Aorta (tissue), 5 donors: Measurements from ENCODE around the gene WWOX. TPM values are rescaled to one million over a fixed set of nuclear protein-coding genes. Genes with fewer than 3 reads are reported as not detected.

ENCODE experiments used
- ATAC-seq: fragments of 200-7000 bp; cut with Tn5 transposase; one replicate; pipeline ENCODE4 v1.9.1; 2022; ENCODE audit warnings: moderate library complexity; ENCODE audit not compliant: low FRiP score
- DNase-seq, 2 donors: peaks; one replicate each; pipeline ENCODE4 v3.0.0-alpha.2; 2020
- H3K27ac ChIP-seq, 2 donors: one replicate each; pipeline ENCODE4 v1.5.1; 2013; ENCODE audit warnings: low read length in 2 of 2, mild to moderate bottlenecking in 2 of 2, moderate library complexity in 2 of 2, control low read depth in 1 of 2, inconsistent platforms in 1 of 2, low read depth in 1 of 2
- H3K27me3 ChIP-seq, 2 donors: one replicate each; pipeline ENCODE4 v1.6.1; 2013; ENCODE audit warnings: control low read depth in 1 of 2, low read length in 1 of 2, mild to moderate bottlenecking in 1 of 2, moderate library complexity in 1 of 2; ENCODE audit not compliant: insufficient read depth in 2 of 2, control insufficient read depth in 1 of 2
- H3K36me3 ChIP-seq, 2 donors: one replicate each; pipeline ENCODE4 v1.6.1; 2013; ENCODE audit warnings: control low read depth in 1 of 2, low read length in 1 of 2, mild to moderate bottlenecking in 1 of 2; ENCODE audit not compliant: insufficient read depth in 2 of 2, control insufficient read depth in 1 of 2
- H3K4me1 ChIP-seq, 2 donors: one replicate each; pipeline ENCODE4 v1.6.1; 2013; ENCODE audit warnings: low read length in 2 of 2, control low read depth in 1 of 2, mild to moderate bottlenecking in 1 of 2, moderate library complexity in 1 of 2; ENCODE audit not compliant: insufficient read depth in 2 of 2, control insufficient read depth in 1 of 2
- H3K4me3 ChIP-seq, 2 donors: one replicate each; pipeline ENCODE4 v1.5.1; 2013; ENCODE audit warnings: low read length in 2 of 2, control low read depth in 1 of 2, mild to moderate bottlenecking in 1 of 2
- H3K9me3 ChIP-seq: one replicate; pipeline ENCODE4 v1.6.1; 2013; ENCODE audit warnings: mild to moderate bottlenecking, low read length; ENCODE audit not compliant: control insufficient read depth
- WGBS, 2 donors: extraction: QIAGEN DNeasy Blood & Tissue Kit; methylation state at CpG; one replicate each; pipeline ENCODE4 v1.1.7; 2013; 5-methylcytosine and 5-hydroxymethylcytosine counted together
- intact Hi-C, 2 donors: fragments of 100-400 bp; cut with DNase I; formaldehyde crosslinking; loops; one replicate each; pipeline versions ENCODE4 v1.14.2 to v1.15.0; 2022
- polyA plus RNA-seq, 2 donors: library from polyadenylated mRNA; stranded (reverse); fragments of 200-250 nt; gene quantifications; one replicate each; pipeline ENCODE4 v1.2.3, GENCODE V29; 2013
- total RNA-seq, 2 donors: library from RNA; stranded (reverse); fragmentation: NEBNext Ultra II Directional; extraction: Animal tissue kit (Norgen Biotek cat#: 25700); gene quantifications; one replicate each; pipeline ENCODE4 v1.2.1, GENCODE V29; 2021
- donor health status: healthy with polysubstance abuse.
- donor health status: Bipolar disorder and iron deficiency.
- donor health status: DM: no; HTN: no; CAD: no.
- donor health status: DM: no; HTN: no; CAD: no.
- donor health status: DM: yes; HTN: yes; CAD: no.

WWOX gene
- total and polyA plus RNA-seq, 4 donors = 11.2 to 30.9 (median 14.6) TPM

GRCh38 chr16:78871241-78871640 is 771.8 kb downstream of the WWOX start:
- Histone ChIP-seq H3K9me3 (no peaks in the 10 kb centered on the region), H3K4me3 (no peak overlapping the region), H3K27ac (no peak overlapping the region), H3K36me3 (no peaks in the 10 kb centered on the region), H3K4me1 (peaks cover 4% of the 10 kb centered on the region in 2 donors), H3K27me3 (no peaks in the 10 kb centered on the region)
- no peak for ATAC-seq
- WGBS, 2 donors = 83 to 85% methylated on average over 4 of the region's 4 CpGs
- DNase-seq = no peak
- intact Hi-C loops = no loop called here

- Histone ChIP-seq H3K36me3 (no peaks in the 10 kb centered on the region), H3K4me3 (no peak overlapping the region), H3K4me1 (peaks cover 4% of the 10 kb centered on the region in 2 donors), H3K27ac (no peak overlapping the region), H3K27me3 (no peaks in the 10 kb centered on the region), H3K9me3 (no peaks in the 10 kb centered on the region)
- DNase-seq (no peak), ATAC-seq (no peak)
- WGBS, 2 donors = 57 to 78% methylated on average over 2 of the region's 2 CpGs
- intact Hi-C loops = no loop called here
These were observed 777.2 kb downstream of the WWOX start for GRCh38 chr16:78876671-78877070.

- 77 to 83% methylated on average over 6 of the region's 6 CpGs for WGBS, 2 donors
These were observed 777.7 kb downstream of the WWOX start for GRCh38 chr16:78877114-78877655.

DNA sequence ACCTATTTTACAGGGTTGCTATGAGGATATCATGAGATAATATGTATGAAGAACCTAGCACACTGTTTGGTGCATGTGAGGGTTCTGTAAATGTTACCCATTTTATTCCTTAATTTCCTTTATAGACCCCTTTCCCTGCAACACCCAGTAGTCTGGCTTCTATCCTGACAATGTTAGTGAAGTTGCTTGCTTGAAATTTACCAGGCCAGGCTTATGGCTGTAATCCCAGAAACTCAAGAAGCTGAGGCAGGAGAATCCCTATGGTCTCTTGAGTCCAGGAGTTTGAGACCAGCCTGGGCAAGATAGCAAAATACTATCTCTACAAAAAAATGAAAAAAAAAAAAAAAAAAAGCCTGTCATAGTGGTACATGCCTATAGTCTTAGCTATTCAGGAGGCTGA is 779.1 kb downstream of the WWOX start:
- H3K4me1 ChIP-seq = peaks cover 4% of the 10 kb centered on the region in 2 donors
- H3K27me3 ChIP-seq = no peaks in the 10 kb centered on the region
- H3K9me3 ChIP-seq = no peaks in the 10 kb centered on the region
- DNase-seq (no peak), ATAC-seq (no peak)
- H3K4me3 ChIP-seq = no peak overlapping the region
- intact Hi-C loops = no loop called here
- H3K27ac ChIP-seq = no peak overlapping the region
- no peaks in the 10 kb centered on the region for H3K36me3 ChIP-seq

More at GRCh38 chr16:78877114-78877655, 777.7 kb downstream of the WWOX start:
- no peak for DNase-seq
- H3K9me3 ChIP-seq = no peaks in the 10 kb centered on the region
- no peaks in the 10 kb centered on the region for H3K27me3 ChIP-seq
- H3K27ac ChIP-seq = no peak overlapping the region
- intact Hi-C loops = no loop called here
- no peak for ATAC-seq
- no peaks in the 10 kb centered on the region for H3K36me3 ChIP-seq
- H3K4me3 ChIP-seq = no peak overlapping the region
- H3K4me1 ChIP-seq = peaks cover 4% of the 10 kb centered on the region in 2 donors

DNA sequence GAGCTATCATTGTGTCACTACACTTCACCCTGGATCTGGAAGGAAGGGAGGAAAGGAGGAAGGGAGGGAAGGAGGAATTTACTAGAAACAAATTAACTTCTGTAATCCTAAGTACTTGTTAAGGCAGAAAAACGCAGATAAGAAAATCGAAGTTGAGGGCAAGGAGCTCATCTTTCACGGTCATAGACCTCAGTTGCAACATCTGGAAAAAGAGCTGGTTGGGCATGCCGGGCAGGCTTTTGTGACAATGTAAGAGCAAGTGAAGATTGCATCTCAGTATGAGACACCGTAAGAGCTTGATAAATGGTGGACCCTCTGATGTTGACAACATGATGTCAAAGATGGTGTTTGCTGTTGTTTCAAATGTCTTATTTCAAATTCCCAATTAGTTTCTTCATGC is 779.6 kb downstream of the WWOX start:
- ATAC-seq (no peak), DNase-seq (no peak)
- intact Hi-C loops = no loop called here
- Histone ChIP-seq H3K9me3 (no peaks in the 10 kb centered on the region), H3K4me3 (no peak overlapping the region), H3K27me3 (no peaks in the 10 kb centered on the region), H3K27ac (no peak overlapping the region), H3K4me1 (peaks cover 4% of the 10 kb centered on the region in 2 donors), H3K36me3 (no peaks in the 10 kb centered on the region)
- WGBS, 2 donors = 93 to 96% methylated on average over 5 of the region's 5 CpGs

- Histone ChIP-seq H3K27me3 (no peaks in the 10 kb centered on the region), H3K9me3 (no peaks in the 10 kb centered on the region), H3K27ac (no peak overlapping the region), H3K36me3 (no peaks in the 10 kb centered on the region), H3K4me1 (no peaks in the 10 kb centered on the region), H3K4me3 (no peak overlapping the region)
- WGBS, 2 donors = 91 to 92% methylated on average over 3 of the region's 3 CpGs
- ATAC-seq = no peak
- intact Hi-C loops = no loop called here
- DNase-seq = no peak
These were observed 782.7 kb downstream of the WWOX start for GRCh38 chr16:78882150-78882549.

GRCh38 chr16:78882751-78883150 is 783.3 kb downstream of the WWOX start:
- WGBS, 2 donors = 81 to 88% methylated on average over 9 of the region's 9 CpGs
- intact Hi-C loops = no loop called here
- DNase-seq (no peak), ATAC-seq (no peak)
- H3K9me3 ChIP-seq = no peaks in the 10 kb centered on the region
- H3K4me3 ChIP-seq = no peak overlapping the region
- no peaks in the 10 kb centered on the region for H3K36me3 ChIP-seq
- H3K27ac ChIP-seq = no peak overlapping the region
- H3K27me3 ChIP-seq = no peaks in the 10 kb centered on the region
- H3K4me1 ChIP-seq = no peaks in the 10 kb centered on the region

DNA sequence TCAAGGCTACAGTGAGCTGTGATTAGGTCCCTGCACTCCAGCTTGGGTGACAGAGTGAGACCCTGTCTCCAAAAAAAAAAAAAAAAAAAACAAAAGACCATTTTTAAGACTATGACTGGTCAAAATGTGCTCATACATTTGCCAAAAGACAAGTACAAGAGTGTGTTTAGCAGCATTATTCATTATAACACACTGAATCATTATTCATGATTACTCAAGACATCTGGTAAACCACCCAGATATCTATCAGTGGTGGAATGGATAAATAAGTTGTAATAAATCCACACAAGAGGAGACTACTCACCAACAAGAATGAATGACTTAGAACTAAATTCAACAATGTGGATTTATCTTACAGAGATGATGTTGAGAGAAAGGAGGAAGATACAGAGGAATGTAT is 784.8 kb downstream of the WWOX start:
- Histone ChIP-seq H3K27ac (no peak overlapping the region), H3K4me1 (no peaks in the 10 kb centered on the region), H3K27me3 (peaks cover 0 to 1% of the 10 kb centered on the region in 2 donors), H3K36me3 (no peaks in the 10 kb centered on the region), H3K9me3 (no peaks in the 10 kb centered on the region), H3K4me3 (no peak overlapping the region)
- ATAC-seq = no peak
- DNase-seq = no peak
- intact Hi-C loops = no loop called here

DNA sequence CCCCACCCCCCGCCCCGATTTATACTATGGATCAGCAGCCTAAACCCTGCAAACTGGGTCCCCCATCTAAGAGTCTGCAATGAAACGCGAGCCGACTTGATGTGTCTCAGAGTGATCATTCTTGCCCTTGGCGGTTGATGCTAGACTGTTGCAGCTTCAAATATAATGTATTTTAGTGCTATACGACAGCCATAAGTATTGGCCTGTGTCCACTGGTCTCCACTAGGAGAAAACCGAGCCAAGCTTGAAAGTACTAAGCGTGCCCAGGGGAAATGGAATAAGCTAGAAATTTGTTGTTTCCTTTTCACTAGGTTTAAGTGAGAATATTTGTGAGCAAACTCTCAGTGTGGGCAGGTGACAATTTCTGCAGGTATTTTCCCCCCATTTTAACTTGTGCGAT is 789.9 kb downstream of the WWOX start:
- peaks cover 1% of the 10 kb centered on the region for H3K9me3 ChIP-seq
- H3K4me1 ChIP-seq = no peaks in the 10 kb centered on the region
- intact Hi-C loops = no loop called here
- ATAC-seq = no peak
- WGBS, 2 donors = 76 to 77% methylated on average over 10 of the region's 10 CpGs
- no peak overlapping the region for H3K4me3 ChIP-seq
- no peak for DNase-seq
- peaks cover 0 to 1% of the 10 kb centered on the region in 2 donors for H3K27me3 ChIP-seq
- H3K27ac ChIP-seq = no peak overlapping the region
- no peaks in the 10 kb centered on the region for H3K36me3 ChIP-seq
